WTC11 (cell line): Measurements from ENCODE around the gene GPI. TPM values are rescaled to one million over a fixed set of nuclear protein-coding genes. Genes with fewer than 3 reads are reported as not detected.

Experiments used
- ATAC-seq: fragments of 200-7000 bp; cut with Tn5 transposase; 2 replicates; pipeline ENCODE4 v1.10.0; 2021; ENCODE audit warnings: mild to moderate bottlenecking, moderate library complexity
- CTCF ChIA-PET: fragments of 300-600 bp; sonication (Branson Sonifier 250); formaldehyde crosslinking; loops from one replicate; lab custom pipeline; 2021; ENCODE audit warnings: antibody characterized with exemption; lab: Charles Lee
- POLR2A ChIA-PET: fragments of 350-600 bp; sonication (Branson Sonifier 250); formaldehyde crosslinking; loops from one replicate; lab custom pipeline; 2021; ENCODE audit warnings: antibody characterized with exemption; lab: Charles Lee
- DNase-seq: peaks from one replicate; pipeline ENCODE4 v3.0.0; 2021; ENCODE audit warnings: low spot score
- H3K27ac Mint-ChIP-seq: 2 replicates; pipeline ENCODE4 v1.8.0; 2021; ENCODE audit warnings: mixed read lengths
- H3K27me3 Mint-ChIP-seq: 2 replicates; pipeline ENCODE4 v1.8.0; 2021; ENCODE audit warnings: low read depth, mild to moderate bottlenecking, moderate library complexity, mixed read lengths
- H3K36me3 Mint-ChIP-seq: 2 replicates; pipeline ENCODE4 v1.8.0; 2021; ENCODE audit warnings: mixed read lengths
- H3K4me1 Mint-ChIP-seq: 2 replicates; pipeline ENCODE4 v1.8.0; 2022; ENCODE audit warnings: mixed read lengths
- H3K4me3 Mint-ChIP-seq: 2 replicates; pipeline ENCODE4 v1.8.0; 2021; ENCODE audit warnings: mild to moderate bottlenecking, moderate library complexity, mixed read lengths
- H3K9me3 Mint-ChIP-seq: 2 replicates; pipeline ENCODE4 v1.8.0; 2021; ENCODE audit warnings: mixed read lengths
- ATF1 ChIP-seq: sonication (generic); formaldehyde crosslinking; IDR thresholded peaks from 2 replicates; pipeline ENCODE4 v1.8.1; 2023; ENCODE audit warnings: mild to moderate bottlenecking, moderate library complexity, missing genetic modification reagents
- CBFB ChIP-seq: sonication (generic); formaldehyde crosslinking; IDR thresholded peaks from 2 replicates; pipeline ENCODE4 v1.8.1; 2022; ENCODE audit warnings: mild to moderate bottlenecking, low read depth, missing genetic modification reagents
- CREB1 ChIP-seq: sonication (generic); formaldehyde crosslinking; IDR thresholded peaks from 2 replicates; pipeline ENCODE4 v1.8.0; 2023; ENCODE audit warnings: mild to moderate bottlenecking, missing genetic modification reagents
- CREM ChIP-seq: sonication (generic); formaldehyde crosslinking; IDR thresholded peaks from 2 replicates; pipeline ENCODE4 v1.8.1; 2022; ENCODE audit warnings: mild to moderate bottlenecking, missing genetic modification reagents, moderate library complexity
- ELF4 ChIP-seq: sonication (generic); formaldehyde crosslinking; IDR thresholded peaks from 2 replicates; pipeline ENCODE4 v1.8.1; 2022; ENCODE audit warnings: low read depth, mild to moderate bottlenecking, moderate library complexity, missing genetic modification reagents
- EMX1 ChIP-seq: fragments of 250-450 bp; sonication (Bioruptor Pico); IDR thresholded peaks from 2 replicates; pipeline ENCODE4 v1.8.0; 2021; ENCODE audit warnings: mild to moderate bottlenecking
- IRF2 ChIP-seq: sonication (generic); formaldehyde crosslinking; IDR thresholded peaks from 2 replicates; pipeline ENCODE4 v1.8.0; 2022; ENCODE audit warnings: low read depth, missing genetic modification reagents, borderline replicate concordance
- MAX ChIP-seq: sonication (generic); formaldehyde crosslinking; IDR thresholded peaks from 2 replicates; pipeline ENCODE4 v1.8.0; 2022; ENCODE audit warnings: mild to moderate bottlenecking, missing genetic modification reagents
- NFE2L1 ChIP-seq: sonication (generic); formaldehyde crosslinking; IDR thresholded peaks from 2 replicates; pipeline ENCODE4 v1.8.1; 2023; ENCODE audit warnings: missing genetic modification reagents
- OVOL2 ChIP-seq: fragments of 250-450 bp; sonication (Bioruptor Pico); IDR thresholded peaks from 2 replicates; pipeline ENCODE4 v1.9.0; 2021; ENCODE audit warnings: mild to moderate bottlenecking, borderline replicate concordance
- PRRX2 ChIP-seq: fragments of 250-450 bp; sonication (Bioruptor Pico); IDR thresholded peaks from 2 replicates; pipeline ENCODE4 v1.8.0; 2021; ENCODE audit warnings: mild to moderate bottlenecking
- SMAD4 ChIP-seq: sonication (generic); formaldehyde crosslinking; IDR thresholded peaks from 2 replicates; pipeline ENCODE4 v1.8.0; 2022; ENCODE audit warnings: mild to moderate bottlenecking, missing genetic modification reagents
- SOX15 ChIP-seq: fragments of 250-450 bp; sonication (Bioruptor Pico); IDR thresholded peaks from 2 replicates; pipeline ENCODE4 v1.9.0; 2021; ENCODE audit warnings: mild to moderate bottlenecking
- TEAD4 ChIP-seq: sonication (generic); formaldehyde crosslinking; IDR thresholded peaks from 2 replicates; pipeline ENCODE4 v1.8.0; 2022; ENCODE audit warnings: mild to moderate bottlenecking, missing genetic modification reagents
- ZNF121 ChIP-seq: sonication (generic); formaldehyde crosslinking; IDR thresholded peaks from 2 replicates; pipeline ENCODE4 v1.8.0; 2023; ENCODE audit warnings: missing genetic modification reagents
- ZNF138 ChIP-seq: sonication (generic); formaldehyde crosslinking; conservative IDR thresholded peaks from 2 replicates; pipeline ENCODE4 v1.8.1; 2022; ENCODE audit warnings: mild to moderate bottlenecking, moderate library complexity, missing genetic modification reagents
- ZNF232 ChIP-seq: sonication (generic); formaldehyde crosslinking; IDR thresholded peaks from 2 replicates; pipeline ENCODE4 v1.8.0; 2022; ENCODE audit warnings: mild to moderate bottlenecking, missing genetic modification reagents
- ZNF263 ChIP-seq: sonication (generic); formaldehyde crosslinking; IDR thresholded peaks from 2 replicates; pipeline ENCODE4 v1.8.1; 2022; ENCODE audit warnings: low read depth, mild to moderate bottlenecking, moderate library complexity, missing genetic modification reagents
- ZNF281 ChIP-seq: sonication (generic); formaldehyde crosslinking; IDR thresholded peaks from 2 replicates; pipeline ENCODE4 v1.8.0; 2023; ENCODE audit warnings: mild to moderate bottlenecking, missing genetic modification reagents
- total RNA-seq: library from RNA; stranded (reverse); gene quantifications from 3 replicates; pipeline ENCODE4 v1.2.3, GENCODE V29; 2021
- TF ChIP-seq, protein P1 (sequence below): fragments of 200-600 bp; IDR thresholded peaks from 2 replicates; pipeline ENCODE4 v1.8.0; 2022; ENCODE audit warnings: antibody characterized with exemption
- TF ChIP-seq, protein P2 (sequence below): fragments of 250-450 bp; sonication (Bioruptor Pico); IDR thresholded peaks from 2 replicates; pipeline ENCODE4 v1.9.0; 2021; ENCODE audit warnings: moderate library complexity, mild to moderate bottlenecking, inconsistent platforms, borderline replicate concordance
- TF ChIP-seq, protein P3 (sequence below): sonication (generic); formaldehyde crosslinking; IDR thresholded peaks from 2 replicates; pipeline ENCODE4 v1.8.0; 2023; ENCODE audit warnings: missing genetic modification reagents
- TF ChIP-seq, protein P4 (sequence below): sonication (generic); formaldehyde crosslinking; conservative IDR thresholded peaks from 2 replicates; pipeline ENCODE4 v1.8.1; 2023; ENCODE audit warnings: mild to moderate bottlenecking, low read depth, missing genetic modification reagents, moderate library complexity

The GPI gene
- total RNA-seq, 1 experiment from 2014 or later: 389 TPM

- no peak for ATAC-seq
- Mint-ChIP-seq H3K9me3 (no peaks in the 10 kb centered on the region), H3K27ac (no peak overlapping the region), H3K4me3 (peak overlapping the region; percentile 83), H3K4me1 (no peaks in the 10 kb centered on the region), H3K36me3 (peaks cover 24% of the 10 kb centered on the region), H3K27me3 (no peaks in the 10 kb centered on the region; the same call in 1 of the 2 replicates)
- ChIA-PET CTCF (interaction anchor here (0.6 to 0.7 kb wide), 2 partner anchors 26 to 999 kb away, joined by 3 read pairs; no protein-coding TSS in a partner anchor), POLR2A (no interaction called here)
- no peak for TF ChIP-seq IRF2 (CRISPR knock-in tag)
- TF ChIP-seq, protein P1, sequence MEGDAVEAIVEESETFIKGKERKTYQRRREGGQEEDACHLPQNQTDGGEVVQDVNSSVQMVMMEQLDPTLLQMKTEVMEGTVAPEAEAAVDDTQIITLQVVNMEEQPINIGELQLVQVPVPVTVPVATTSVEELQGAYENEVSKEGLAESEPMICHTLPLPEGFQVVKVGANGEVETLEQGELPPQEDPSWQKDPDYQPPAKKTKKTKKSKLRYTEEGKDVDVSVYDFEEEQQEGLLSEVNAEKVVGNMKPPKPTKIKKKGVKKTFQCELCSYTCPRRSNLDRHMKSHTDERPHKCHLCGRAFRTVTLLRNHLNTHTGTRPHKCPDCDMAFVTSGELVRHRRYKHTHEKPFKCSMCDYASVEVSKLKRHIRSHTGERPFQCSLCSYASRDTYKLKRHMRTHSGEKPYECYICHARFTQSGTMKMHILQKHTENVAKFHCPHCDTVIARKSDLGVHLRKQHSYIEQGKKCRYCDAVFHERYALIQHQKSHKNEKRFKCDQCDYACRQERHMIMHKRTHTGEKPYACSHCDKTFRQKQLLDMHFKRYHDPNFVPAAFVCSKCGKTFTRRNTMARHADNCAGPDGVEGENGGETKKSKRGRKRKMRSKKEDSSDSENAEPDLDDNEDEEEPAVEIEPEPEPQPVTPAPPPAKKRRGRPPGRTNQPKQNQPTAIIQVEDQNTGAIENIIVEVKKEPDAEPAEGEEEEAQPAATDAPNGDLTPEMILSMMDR: no peak
- DNase-seq: no peak
Observed at GRCh38 chr19:34403784-34404108, 38.8 kb downstream of the GPI start.

GRCh38 chr19:34404109-34404909 lies 39.3 kb downstream of the GPI start, which contains the start of gene PDCD2L:
PDCD2L (plus strand) TSS chr19:34404399; CDS start chr19:34404431, 32 bp downstream.
- Mint-ChIP-seq H3K27ac (peak within 1 kb of the TSS; percentile 76; the same call in 1 of the 2 replicates), H3K4me1 (no peaks in the 10 kb centered on the region), H3K36me3 (peaks cover 23% of the 10 kb centered on the region), H3K9me3 (no peaks in the 10 kb centered on the region), H3K4me3 (peak within 1 kb of the TSS; percentile 83), H3K27me3 (no peaks in the 10 kb centered on the region; the same call in 1 of the 2 replicates)
- ATAC-seq: peak; percentile 93
- CTCF ChIA-PET: interaction anchor here (0.6 to 1.0 kb wide), 2 partner anchors 26 to 999 kb away, joined by 3 read pairs; no protein-coding TSS in a partner anchor
- POLR2A ChIA-PET: no interaction called here
- peak; percentile 96 for DNase-seq
- TF ChIP-seq NFE2L1 (CRISPR knock-in tag) (peak; percentile 25; the same call in 1 of the 2 replicates), ZNF232 (CRISPR knock-in tag) (peak; percentile 98), CREB1 (CRISPR knock-in tag) (peak; percentile 89), TEAD4 (CRISPR knock-in tag) (peak; percentile 61; the same call in 1 of the 2 replicates), ZNF138 (0 out of 2 replicates have a peak, but pooled peaks have one; percentile 31), CREM (CRISPR knock-in tag) (peak; percentile 77), ATF1 (peak; percentile 82; the same call in 1 of the 2 replicates), PRRX2 (no peak), ZNF281 (CRISPR knock-in tag) (peak; percentile 89; the same call in 1 of the 2 replicates), SMAD4 (CRISPR knock-in tag) (peak; percentile 74; the same call in 1 of the 2 replicates), MAX (CRISPR knock-in tag) (peak; percentile 99), SOX15 (CRISPR knock-in tag) (no peak), EMX1 (CRISPR knock-in tag) (no peak), ZNF121 (CRISPR knock-in tag) (no peak), IRF2 (CRISPR knock-in tag) (no peak), ZNF263 (CRISPR knock-in tag) (peak; percentile 53; the same call in 1 of the 2 replicates), ELF4 (CRISPR knock-in tag) (no peak), CBFB (no peak), OVOL2 (CRISPR knock-in tag) (no peak)
- TF ChIP-seq, protein P1: no peak
- TF ChIP-seq, protein P2, sequence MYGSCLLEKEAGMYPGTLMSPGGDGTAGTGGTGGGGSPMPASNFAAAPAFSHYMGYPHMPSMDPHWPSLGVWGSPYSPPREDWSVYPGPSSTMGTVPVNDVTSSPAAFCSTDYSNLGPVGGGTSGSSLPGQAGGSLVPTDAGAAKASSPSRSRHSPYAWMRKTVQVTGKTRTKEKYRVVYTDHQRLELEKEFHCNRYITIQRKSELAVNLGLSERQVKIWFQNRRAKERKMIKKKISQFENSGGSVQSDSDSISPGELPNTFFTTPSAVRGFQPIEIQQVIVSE: no peak
- TF ChIP-seq, protein P3, sequence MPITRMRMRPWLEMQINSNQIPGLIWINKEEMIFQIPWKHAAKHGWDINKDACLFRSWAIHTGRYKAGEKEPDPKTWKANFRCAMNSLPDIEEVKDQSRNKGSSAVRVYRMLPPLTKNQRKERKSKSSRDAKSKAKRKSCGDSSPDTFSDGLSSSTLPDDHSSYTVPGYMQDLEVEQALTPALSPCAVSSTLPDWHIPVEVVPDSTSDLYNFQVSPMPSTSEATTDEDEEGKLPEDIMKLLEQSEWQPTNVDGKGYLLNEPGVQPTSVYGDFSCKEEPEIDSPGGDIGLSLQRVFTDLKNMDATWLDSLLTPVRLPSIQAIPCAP (CRISPR knock-in tag): peak; percentile 94
- TF ChIP-seq, protein P4, sequence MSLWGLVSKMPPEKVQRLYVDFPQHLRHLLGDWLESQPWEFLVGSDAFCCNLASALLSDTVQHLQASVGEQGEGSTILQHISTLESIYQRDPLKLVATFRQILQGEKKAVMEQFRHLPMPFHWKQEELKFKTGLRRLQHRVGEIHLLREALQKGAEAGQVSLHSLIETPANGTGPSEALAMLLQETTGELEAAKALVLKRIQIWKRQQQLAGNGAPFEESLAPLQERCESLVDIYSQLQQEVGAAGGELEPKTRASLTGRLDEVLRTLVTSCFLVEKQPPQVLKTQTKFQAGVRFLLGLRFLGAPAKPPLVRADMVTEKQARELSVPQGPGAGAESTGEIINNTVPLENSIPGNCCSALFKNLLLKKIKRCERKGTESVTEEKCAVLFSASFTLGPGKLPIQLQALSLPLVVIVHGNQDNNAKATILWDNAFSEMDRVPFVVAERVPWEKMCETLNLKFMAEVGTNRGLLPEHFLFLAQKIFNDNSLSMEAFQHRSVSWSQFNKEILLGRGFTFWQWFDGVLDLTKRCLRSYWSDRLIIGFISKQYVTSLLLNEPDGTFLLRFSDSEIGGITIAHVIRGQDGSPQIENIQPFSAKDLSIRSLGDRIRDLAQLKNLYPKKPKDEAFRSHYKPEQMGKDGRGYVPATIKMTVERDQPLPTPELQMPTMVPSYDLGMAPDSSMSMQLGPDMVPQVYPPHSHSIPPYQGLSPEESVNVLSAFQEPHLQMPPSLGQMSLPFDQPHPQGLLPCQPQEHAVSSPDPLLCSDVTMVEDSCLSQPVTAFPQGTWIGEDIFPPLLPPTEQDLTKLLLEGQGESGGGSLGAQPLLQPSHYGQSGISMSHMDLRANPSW: no peak
